Urinary bladder (tissue), 4 donors: ENCODE results near the gene IQCH. TPM values are rescaled to one million over a fixed set of nuclear protein-coding genes. Genes with fewer than 3 reads are reported as not detected.

Experiments
- DNase-seq: peaks from one replicate; pipeline ENCODE4 v3.0.0-alpha.2; 2015; ENCODE audit errors: extremely low spot score
- H3K27ac ChIP-seq: one replicate; pipeline ENCODE4 v1.5.1; 2013; ENCODE audit warnings: low read depth, mild to moderate bottlenecking, moderate library complexity
- H3K36me3 ChIP-seq: one replicate; pipeline ENCODE4 v1.6.1; 2013; ENCODE audit warnings: mild to moderate bottlenecking, moderate library complexity; ENCODE audit not compliant: insufficient read depth
- H3K4me1 ChIP-seq: one replicate; pipeline ENCODE4 v1.6.1; 2013; ENCODE audit warnings: mild to moderate bottlenecking, moderate library complexity; ENCODE audit not compliant: insufficient read depth
- H3K4me3 ChIP-seq: one replicate; pipeline ENCODE4 v1.5.1; 2013; ENCODE audit warnings: low read depth, low read length
- WGBS: extraction: QIAGEN DNeasy Blood & Tissue Kit; methylation state at CpG from one replicate; pipeline ENCODE4 v1.1.7; 2013; 5-methylcytosine and 5-hydroxymethylcytosine counted together
- polyA plus RNA-seq: library from polyadenylated mRNA; stranded (reverse); fragments of 200-250 nt; gene quantifications from one replicate; pipeline ENCODE4 v1.2.3, GENCODE V29; 2013
- total RNA-seq: library from RNA; depleted of rRNA; stranded (reverse); fragments of >200 nt; gene quantifications from one replicate; pipeline ENCODE4 v1.2.3, GENCODE V29; 2014
- donor health status: healthy with polysubstance abuse.
- donor health status: healthy.

The IQCH gene
- total and polyA plus RNA-seq, 2 donors = 0.22 to 4.8 TPM

DNA sequence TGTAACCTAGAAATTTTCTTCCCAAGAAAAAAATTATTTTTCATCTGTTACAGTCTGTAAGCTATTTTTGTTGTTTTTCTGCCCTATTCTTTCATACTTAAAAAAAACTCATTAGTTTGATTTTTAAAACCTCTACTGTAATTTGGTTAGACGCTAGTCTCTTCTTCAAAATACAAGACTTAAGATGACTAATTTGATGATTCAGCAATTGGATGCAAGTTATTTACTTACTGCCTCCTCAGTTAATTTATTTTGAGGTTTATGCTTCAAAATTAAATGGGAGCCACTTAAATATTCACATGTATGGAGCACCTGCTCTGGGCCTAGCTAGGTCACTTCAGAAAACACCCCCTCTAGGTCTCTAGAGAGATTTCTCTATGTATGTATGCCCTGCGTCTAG lies 132.4 kb downstream of the IQCH start:
- WGBS = 98% methylated on average over 2 of the region's 2 CpGs
- DNase-seq = no peak
- Histone ChIP-seq H3K27ac (no peak overlapping the region), H3K36me3 (no peaks in the 10 kb centered on the region), H3K4me3 (no peak overlapping the region), H3K4me1 (no peaks in the 10 kb centered on the region)

GRCh38 chr15:67389975-67390374 lies 135.4 kb downstream of the IQCH start:
- DNase-seq = no peak
- 38% methylated on average over 1 of the region's 1 CpG for WGBS
- H3K36me3 ChIP-seq = no peaks in the 10 kb centered on the region

GRCh38 chr15:67394873-67395639 lies 140.5 kb downstream of the IQCH start:
- DNase-seq = no peak
- Histone ChIP-seq H3K4me1 (no peaks in the 10 kb centered on the region), H3K27ac (no peak overlapping the region), H3K36me3 (no peaks in the 10 kb centered on the region), H3K4me3 (no peak overlapping the region)
- 80% methylated on average over 9 of the region's 9 CpGs for WGBS

More at GRCh38 chr15:67389975-67390374, 135.4 kb downstream of the IQCH start:
- Histone ChIP-seq H3K4me1 (no peaks in the 10 kb centered on the region), H3K27ac (no peak overlapping the region), H3K4me3 (no peak overlapping the region)

GRCh38 chr15:67396114-67396513 lies 141.5 kb downstream of the IQCH start:
- 80% methylated on average over 5 of the region's 5 CpGs for WGBS
- Histone ChIP-seq H3K4me1 (no peaks in the 10 kb centered on the region), H3K27ac (no peak overlapping the region), H3K36me3 (no peaks in the 10 kb centered on the region), H3K4me3 (no peak overlapping the region)
- no peak for DNase-seq

DNA sequence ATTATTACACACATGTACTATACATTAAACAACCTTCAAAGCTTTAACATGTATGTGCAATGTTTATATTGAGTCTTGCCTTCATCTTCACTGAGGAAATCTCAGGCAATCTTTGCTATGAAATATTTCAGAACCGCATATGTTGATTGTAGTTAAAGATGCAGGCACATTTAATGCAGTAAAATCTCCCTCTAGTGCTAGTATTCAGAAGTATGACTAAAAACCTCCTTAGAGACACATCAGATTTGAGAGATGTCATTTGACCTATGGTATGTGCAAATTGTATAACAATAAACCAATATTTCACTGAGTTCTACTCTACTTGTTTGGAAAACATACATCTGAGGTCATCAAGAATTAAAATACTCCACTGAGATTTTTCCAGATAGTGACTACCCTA lies 142.6 kb downstream of the IQCH start:
- H3K36me3 ChIP-seq = no peaks in the 10 kb centered on the region
- H3K27ac ChIP-seq = no peak overlapping the region
- no peak overlapping the region for H3K4me3 ChIP-seq
- DNase-seq = no peak
- WGBS = 68% methylated on average over 1 of the region's 1 CpG
- no peaks in the 10 kb centered on the region for H3K4me1 ChIP-seq

GRCh38 chr15:67399925-67400324 lies 145.3 kb downstream of the IQCH start:
- DNase-seq = no peak
- H3K4me1 ChIP-seq = no peaks in the 10 kb centered on the region
- H3K4me3 ChIP-seq = no peak overlapping the region
- no peak overlapping the region for H3K27ac ChIP-seq
- no peaks in the 10 kb centered on the region for H3K36me3 ChIP-seq
- WGBS = 58% methylated on average over 4 of the region's 4 CpGs

- Histone ChIP-seq H3K27ac (no peak overlapping the region), H3K4me1 (no peaks in the 10 kb centered on the region), H3K36me3 (no peaks in the 10 kb centered on the region), H3K4me3 (no peak overlapping the region)
- WGBS = 85% methylated on average over 2 of the region's 2 CpGs
- DNase-seq = no peak
These were observed 146.3 kb downstream of the IQCH start for GRCh38 chr15:67400890-67401289.

DNA sequence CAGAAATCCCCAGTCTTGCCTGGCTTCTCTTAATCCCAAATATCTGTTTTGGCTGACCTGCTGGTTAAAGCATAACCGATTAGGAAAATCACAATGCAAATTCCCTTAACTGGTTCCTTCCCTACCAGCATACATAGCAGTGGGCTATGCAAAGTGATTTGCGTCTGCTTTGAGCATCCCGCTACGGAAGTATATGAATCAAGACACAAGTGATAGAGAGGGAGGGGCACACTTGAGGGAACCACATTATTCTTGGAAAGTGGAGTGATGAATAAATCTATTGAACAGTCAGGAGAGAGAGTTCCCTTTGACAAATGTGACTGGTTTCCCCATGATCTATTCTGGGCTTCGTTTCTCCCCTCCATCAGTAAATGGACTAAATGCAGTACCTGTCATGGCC lies 146.8 kb downstream of the IQCH start:
- H3K27ac ChIP-seq = no peak overlapping the region
- no peak overlapping the region for H3K4me3 ChIP-seq
- no peaks in the 10 kb centered on the region for H3K4me1 ChIP-seq
- 77% methylated on average over 5 of the region's 5 CpGs for WGBS
- H3K36me3 ChIP-seq = no peaks in the 10 kb centered on the region
- no peak for DNase-seq

DNA sequence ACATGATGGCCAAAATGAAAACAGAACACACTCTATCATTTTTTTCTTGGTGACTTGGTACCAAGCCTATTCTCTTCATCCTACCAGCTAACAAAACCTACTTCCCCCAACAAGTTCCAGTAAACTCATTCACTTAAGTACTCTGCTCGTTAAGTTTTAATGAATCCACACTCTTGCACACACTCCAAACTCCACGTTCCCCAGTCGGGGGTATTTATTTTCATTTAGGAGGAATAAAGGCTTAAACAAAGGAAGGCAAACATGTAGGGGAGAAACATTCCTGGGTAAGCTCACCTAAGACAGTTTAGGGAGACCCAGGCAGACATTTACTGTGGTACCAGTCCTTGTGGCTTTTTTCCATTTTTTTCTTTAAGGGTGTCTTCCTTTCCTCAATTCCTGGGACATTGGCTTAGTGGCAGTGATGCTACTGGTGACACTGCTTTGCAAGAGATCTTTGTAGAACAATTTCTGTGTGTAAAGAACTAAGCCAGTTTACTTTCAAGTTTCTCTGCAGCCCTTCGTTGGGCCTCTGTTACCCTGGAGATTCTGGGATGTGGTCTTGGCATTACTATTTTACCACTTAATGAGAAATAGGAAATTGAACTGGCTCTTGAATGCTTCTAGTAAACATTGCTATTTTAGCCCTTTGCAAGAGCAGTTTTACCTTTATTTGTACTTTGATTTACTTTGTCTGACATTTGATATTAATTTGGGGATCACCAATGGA lies 149.0 kb downstream of the IQCH start:
- 49% methylated on average over 4 of the region's 4 CpGs for WGBS
- Histone ChIP-seq H3K4me3 (no peak overlapping the region), H3K4me1 (no peaks in the 10 kb centered on the region), H3K27ac (no peak overlapping the region), H3K36me3 (no peaks in the 10 kb centered on the region)
- DNase-seq = peak; percentile 5

- no peaks in the 10 kb centered on the region for H3K4me1 ChIP-seq
- no peak overlapping the region for H3K27ac ChIP-seq
- WGBS = 73% methylated on average over 4 of the region's 4 CpGs
- no peak overlapping the region for H3K4me3 ChIP-seq
- DNase-seq = no peak
- no peaks in the 10 kb centered on the region for H3K36me3 ChIP-seq
These were observed 150.9 kb downstream of the IQCH start for GRCh38 chr15:67405208-67406191.

DNA sequence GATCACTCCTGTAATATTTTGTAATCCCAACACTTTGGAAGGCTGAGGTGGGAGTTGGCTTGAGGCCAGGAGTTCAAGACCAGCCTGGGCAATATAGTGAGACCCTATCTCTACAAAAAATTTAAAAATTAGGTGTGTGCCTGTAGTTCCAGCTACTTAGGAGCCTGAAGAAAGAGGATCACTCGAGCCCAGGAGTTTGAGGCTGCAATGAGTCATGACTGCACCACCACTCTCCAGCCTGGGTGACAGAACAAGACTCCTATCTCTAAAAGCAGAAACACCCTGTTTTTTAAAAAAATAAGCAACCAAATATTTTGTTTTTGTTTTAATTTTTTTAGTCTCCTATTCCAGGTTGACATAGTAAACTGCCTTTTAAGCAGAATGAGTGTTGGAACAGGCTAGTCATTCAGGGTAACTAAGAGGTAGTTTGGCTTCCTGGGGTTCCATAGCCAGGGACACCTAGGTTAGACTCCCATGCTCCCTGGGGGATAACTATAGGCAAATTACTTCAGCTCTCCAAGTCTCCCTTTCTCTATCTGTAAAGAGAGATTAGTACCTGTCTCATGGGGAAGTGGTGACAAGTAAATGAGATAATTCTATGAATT lies 151.8 kb downstream of the IQCH start:
- H3K36me3 ChIP-seq = no peaks in the 10 kb centered on the region
- no peaks in the 10 kb centered on the region for H3K4me1 ChIP-seq
- H3K4me3 ChIP-seq = no peak overlapping the region
- 85% methylated on average over 1 of the region's 1 CpG for WGBS
- no peak overlapping the region for H3K27ac ChIP-seq
- no peak for DNase-seq

- Histone ChIP-seq H3K4me1 (no peaks in the 10 kb centered on the region), H3K36me3 (no peaks in the 10 kb centered on the region), H3K4me3 (no peak overlapping the region), H3K27ac (no peak overlapping the region)
- WGBS = 93% methylated on average over 8 of the region's 8 CpGs
- DNase-seq = no peak
These were observed 153.2 kb downstream of the IQCH start for GRCh38 chr15:67407786-67408185.

DNA sequence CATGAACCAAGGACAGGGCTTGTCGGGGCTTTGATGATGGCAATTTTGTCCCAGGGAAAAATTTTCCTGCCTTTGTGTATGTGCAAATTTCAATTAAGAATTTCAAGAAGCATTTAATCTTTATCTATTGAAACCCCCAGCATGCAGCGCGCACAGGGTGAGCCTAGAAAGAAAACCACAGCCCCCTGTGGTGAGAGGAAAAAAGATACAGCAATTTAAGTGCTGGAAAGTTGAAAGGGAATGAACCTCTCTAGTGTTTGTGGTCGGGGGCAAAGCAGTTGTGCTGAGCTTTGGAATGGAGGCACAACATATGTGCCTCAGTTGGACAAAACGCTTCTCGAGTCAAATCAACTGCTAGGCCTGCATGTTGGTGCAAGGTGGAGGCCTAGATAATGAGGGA lies 154.6 kb downstream of the IQCH start:
- Histone ChIP-seq H3K36me3 (no peaks in the 10 kb centered on the region), H3K4me1 (no peaks in the 10 kb centered on the region), H3K4me3 (no peak overlapping the region), H3K27ac (no peak overlapping the region)
- no peak for DNase-seq
- 81% methylated on average over 6 of the region's 6 CpGs for WGBS
